DMS153 (cell line): Measurements from ENCODE around the gene GNG13.
"Not testable (repeated sequence)": the region's sequence is repeated elsewhere in the genome, so short reads cannot be mapped to it uniquely, and the experiment has no call there.

Experiments
- DNase-seq: peaks from one replicate; lab custom pipeline; 2025; lab: John Stamatoyannopoulos, UW

Gene GNG13

GRCh38 chr16:776824-777223 is 23.7 kb downstream of the GNG13 start:
- DNase-seq = no peak

DNA sequence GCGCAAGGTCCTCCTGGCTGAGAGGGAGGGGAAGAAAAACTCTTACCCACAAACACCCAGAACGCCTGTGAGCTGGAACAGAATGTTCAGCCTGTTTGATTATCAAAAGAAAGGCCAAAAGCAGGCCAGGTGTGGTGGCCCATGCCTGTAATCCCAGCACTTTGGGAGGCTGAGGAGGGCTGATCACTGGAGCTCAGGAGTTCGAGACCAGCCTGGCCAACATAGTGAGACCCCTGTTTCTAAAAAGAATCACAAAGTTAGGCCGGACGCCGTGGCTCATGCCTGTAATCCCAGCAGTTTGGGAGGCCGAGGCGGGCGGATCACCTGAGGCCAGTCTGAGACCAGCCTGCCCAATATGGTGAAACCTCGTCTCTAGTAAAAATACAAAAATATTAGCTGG is 24.2 kb downstream of the GNG13 start:
- not testable (repeated sequence) for DNase-seq

- no peak for DNase-seq
These were observed 25.2 kb downstream of the GNG13 start for GRCh38 chr16:775236-775796.

DNA sequence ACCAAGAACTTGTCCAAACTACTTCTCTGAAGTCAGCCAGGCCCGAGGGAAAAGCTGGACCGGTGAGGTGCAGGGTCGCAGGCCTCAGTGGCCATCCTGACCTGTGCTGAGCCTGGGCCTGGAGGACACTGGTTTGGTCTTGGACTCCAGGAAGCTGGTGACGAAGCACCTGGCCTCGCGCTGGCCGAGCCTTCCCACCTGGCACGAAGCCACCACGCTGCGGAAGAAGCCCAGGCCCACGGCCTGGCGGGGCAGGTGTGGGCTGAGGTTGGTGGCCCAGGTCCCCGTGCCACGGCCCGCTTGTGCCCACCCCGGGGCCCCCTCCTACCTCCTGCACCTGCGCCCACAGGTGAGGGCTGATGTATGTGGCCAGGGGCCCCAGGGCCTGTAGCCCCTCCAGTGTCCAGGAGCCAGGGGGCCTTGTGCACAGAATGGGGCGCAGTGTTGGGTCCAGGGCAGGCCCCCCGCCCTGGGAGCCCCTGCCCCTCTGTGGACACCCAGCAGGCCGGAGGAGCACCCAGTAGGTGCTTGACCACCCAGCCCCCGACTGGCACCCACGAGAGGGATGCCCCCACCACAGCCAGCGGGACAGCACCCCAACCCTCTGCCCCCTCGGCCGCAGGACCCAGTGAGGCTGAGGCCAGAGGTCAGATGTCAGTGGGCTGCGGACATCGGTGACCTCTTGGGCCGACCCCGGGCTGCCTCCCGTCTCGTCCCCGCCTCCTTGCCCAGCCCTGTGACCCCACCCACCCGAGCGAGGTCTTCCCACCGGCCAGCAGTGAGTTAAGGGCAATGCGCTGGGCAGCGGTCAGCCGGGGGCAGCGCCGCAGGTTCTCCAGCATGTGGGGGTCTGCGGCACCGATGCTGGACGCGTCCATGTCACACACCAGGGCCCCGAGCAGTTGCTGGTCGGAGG is 26.2 kb downstream of the GNG13 start:
- DNase-seq = no peak

- DNase-seq = no peak
These were observed 27.6 kb downstream of the GNG13 start for GRCh38 chr16:772959-773358.

DNA sequence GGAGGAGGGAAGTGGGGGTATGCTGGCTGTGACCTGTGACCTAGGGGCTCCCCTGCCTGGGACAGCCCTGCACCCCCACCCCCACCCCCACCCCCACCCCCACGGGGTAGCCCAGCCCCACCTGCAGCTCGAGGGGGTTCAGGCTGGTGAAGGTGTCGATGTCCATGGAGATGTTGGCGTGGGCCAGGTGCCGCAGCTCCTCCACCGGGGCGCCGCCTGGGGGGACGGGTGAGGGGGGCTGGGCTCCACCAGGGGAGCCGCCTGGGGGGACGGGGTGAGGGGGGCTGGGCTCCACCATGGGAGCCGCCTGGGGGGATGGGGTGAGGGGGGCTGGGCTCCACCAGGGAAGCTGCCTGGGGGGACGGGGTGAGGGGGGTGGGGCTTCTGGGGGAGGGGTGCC is 30.1 kb downstream of the GNG13 start:
- DNase-seq = no peak

DNA sequence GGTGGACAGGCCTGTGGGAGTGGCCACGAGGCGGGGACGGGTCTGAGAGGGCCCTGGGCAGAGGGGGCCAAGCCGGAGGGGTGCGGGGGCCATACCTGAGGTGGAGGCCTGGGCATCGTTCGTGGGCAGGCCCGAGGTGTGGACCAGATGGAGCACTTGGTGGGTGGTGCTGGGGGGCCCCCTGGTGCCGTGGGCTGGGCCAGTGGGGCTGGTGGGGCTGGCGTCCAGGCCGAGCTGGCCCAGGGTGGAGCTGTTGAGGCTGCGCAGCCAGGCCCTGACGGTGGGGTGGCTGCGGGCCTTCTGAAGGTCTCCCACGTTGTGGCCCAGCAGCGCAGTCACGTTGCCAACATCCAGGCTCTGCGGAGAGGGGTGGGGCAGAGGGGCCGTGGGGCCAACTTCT is 30.6 kb downstream of the GNG13 start:
- no peak for DNase-seq

- DNase-seq = no peak
These were observed 31.2 kb downstream of the GNG13 start for GRCh38 chr16:769184-769784.

- DNase-seq = no peak
These were observed 32.1 kb downstream of the GNG13 start for GRCh38 chr16:768428-768827.

DNA sequence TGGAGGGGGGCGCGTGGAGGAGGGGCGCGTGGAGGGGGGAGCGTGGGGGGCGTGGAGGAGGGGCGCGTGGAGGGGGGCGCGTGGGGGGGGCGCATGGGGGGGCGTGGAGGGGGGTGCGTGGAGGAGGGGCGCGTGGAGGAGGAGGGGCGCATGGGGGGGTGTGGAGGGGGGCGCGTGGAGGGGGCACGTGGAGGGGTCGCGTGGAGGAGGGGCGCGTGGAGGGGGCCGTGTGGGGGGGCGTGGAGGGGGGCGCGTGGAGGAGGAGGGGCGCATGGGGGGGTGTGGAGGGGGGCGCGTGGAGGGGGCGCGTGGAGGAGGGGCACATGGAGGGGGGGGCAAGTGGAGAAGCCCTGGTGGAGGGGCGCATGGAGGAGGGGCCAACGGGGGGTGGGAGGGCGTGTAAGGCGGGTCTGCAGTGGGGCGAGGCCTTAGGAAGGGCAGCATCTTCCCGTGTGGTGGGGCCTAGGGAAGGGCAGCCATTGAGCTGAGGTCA is 32.7 kb downstream of the GNG13 start:
- no peak for DNase-seq

GRCh38 chr16:766820-767640 is 33.5 kb downstream of the GNG13 start:
- DNase-seq = no peak

DNA sequence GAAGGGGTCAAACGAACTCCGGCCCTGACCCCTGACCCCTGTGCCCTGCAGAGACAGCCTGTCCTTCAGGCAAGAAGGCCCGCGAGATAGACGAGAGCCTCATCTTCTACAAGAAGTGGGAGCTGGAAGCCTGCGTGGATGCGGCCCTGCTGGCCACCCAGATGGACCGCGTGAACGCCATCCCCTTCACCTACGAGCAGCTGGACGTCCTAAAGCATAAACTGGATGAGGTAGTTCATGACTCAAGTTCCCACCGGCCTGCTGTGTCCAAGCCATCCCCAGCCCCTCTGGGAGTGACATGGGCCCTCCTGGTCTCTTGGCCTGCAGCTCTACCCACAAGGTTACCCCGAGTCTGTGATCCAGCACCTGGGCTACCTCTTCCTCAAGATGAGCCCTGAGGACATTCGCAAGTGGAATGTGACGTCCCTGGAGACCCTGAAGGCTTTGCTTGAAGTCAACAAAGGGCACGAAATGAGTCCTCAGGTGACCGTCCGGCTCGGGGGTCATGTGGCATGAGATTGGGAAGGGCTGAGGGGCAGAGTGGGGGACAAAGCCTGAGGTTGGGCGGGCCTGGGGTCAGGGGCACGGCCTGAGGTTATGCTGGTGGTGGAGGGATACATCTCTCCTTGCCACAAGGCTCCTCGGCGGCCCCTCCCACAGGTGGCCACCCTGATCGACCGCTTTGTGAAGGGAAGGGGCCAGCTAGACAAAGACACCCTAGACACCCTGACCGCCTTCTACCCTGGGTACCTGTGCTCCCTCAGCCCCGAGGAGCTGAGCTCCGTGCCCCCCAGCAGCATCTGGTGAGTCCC is 34.3 kb downstream of the GNG13 start:
- DNase-seq = no peak

- no peak for DNase-seq
These were observed 35.1 kb downstream of the GNG13 start for GRCh38 chr16:765488-765865.

GRCh38 chr16:764848-765487 is 35.6 kb downstream of the GNG13 start:
- DNase-seq = no peak

DNA sequence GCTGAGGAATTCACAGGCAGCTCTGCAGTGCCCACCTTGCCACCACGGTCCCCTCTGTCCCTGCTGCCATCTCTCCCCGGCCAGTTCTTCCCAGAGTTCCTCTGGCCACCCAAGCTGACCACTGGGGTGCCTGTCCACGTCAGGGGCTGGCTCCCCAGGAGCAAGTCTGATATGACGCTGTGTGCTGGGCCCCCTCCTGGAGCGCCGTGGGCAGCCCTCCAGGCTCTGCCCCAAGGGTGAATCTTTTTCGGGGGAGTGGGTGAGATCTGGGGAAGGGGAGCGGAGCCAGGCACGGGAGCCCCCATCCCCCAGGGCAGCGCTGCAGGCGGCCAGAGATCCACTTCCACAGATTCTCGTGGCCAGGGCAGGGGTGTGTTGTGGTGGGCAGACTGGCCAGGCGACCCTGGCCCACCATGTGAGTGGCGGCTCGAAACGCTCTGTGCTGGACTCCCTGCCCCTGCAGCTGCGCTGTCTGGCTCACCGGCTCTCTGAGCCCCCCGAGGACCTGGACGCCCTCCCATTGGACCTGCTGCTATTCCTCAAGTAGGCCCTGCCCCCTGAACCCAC is 36.3 kb downstream of the GNG13 start:
- no peak for DNase-seq

GRCh38 chr16:763369-764183 is 37.0 kb downstream of the GNG13 start:
- no peak for DNase-seq

DNA sequence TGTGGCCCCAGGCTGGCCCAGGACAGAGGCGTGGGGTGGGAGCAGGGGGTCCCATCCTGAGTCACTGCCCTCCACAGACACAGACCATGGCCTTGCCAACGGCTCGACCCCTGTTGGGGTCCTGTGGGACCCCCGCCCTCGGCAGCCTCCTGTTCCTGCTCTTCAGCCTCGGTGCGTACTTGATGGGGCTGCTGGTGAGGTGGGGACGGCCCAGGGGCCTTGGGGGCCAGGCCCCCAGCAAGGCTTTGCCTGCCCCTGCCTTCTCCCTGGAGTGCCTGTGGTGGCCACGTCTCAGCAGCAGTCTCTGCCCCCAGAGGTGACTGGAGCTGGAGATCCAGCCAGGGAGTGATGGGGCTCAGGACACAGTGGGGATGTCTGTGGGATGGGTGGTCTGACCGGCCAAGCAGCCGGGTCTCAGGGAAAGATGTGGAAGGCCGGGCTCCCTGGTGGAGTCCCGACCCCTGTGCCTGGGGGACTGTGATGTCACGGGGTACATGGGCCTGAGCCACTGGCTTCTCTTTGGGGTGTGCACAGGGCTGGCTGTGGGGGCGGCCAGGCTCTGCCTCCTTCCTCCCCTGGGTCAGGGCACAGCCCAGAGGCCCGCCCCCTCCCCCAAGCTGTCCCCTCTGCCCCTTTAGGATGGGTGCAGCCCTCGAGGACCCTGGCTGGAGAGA is 37.8 kb downstream of the GNG13 start:
- DNase-seq = no peak

DNA sequence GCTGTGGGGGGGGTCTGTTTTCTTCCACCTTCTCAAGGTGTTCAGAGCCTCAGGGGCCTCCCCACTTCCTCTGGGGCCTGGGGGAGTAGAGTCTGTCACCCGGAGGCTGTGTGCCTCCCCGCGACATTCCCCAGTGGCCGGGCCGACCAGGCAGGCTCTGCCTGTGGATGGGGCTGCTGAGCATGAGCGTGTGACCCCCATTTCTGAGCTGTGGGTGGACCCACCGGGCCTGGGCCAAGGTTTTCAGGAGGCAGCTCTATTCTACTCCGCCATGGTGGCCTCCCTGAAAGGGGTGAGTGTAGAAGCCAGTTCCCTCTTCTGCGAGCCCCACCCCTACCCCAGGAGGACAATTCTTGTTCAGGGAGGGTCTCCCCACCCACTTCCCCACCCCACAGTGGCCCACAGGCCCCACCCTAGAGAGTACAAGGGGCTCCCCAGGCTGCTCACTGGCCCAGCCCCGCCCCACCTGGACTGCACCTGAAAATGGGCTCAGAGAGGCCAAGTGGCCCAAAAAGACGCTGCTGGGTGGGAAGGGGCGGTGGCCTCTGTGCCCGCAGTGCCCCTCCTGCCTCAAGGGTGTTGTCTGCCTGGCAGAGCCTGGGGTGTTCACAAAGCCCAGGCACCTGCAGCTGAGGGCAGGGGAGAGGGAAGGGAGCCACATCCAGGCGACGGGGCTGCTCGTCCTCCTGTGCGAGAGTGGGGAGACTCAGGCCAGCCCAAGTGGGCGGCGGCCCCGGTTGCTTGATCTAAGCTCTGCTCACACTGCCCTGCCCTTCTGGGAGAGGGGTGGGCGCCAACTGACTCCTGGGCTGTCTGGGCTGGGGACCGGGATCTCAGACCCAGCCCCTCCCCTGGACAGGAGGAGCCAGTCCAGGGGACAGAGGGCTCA is 38.7 kb downstream of the GNG13 start:
- DNase-seq = no peak
